ENCODE data around the gene C20orf173.

Gene C20orf173, protein sequence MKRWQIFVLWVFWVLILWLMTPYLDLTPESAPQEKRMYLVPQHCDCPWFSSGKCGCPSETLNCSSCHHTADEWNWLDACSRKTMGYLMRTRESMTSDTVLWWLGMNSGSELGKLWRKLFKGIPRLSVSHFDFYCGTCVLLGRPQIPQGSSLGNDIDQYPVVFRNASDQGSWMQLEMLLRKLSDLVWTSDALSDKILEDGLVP

DNA sequence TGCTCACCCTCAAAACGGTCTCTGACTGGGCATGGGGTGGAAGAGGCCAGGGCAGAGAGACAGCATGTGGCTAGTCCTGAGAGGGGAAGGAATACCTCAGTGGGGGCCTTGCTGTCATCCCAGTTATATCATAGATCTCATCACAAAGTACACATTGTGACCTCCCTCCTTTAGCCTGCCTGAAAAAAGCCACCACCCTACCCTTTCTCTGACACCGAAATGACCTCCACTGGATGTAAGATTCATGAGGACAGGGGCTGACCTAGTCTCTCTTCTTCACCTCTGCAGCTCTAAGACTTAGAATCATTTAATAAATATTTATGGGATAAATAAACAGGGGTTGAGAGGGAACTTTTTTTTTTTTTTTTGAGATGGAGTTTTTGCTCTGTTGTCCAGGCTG is at the start of gene C20orf173:
Gene C20orf173 (minus strand): TSS at position 101 of the 400 bp plus-strand sequence. CDS start 279 bp downstream, outside the sequence.
- TF ChIP-seq, protein P1, sequence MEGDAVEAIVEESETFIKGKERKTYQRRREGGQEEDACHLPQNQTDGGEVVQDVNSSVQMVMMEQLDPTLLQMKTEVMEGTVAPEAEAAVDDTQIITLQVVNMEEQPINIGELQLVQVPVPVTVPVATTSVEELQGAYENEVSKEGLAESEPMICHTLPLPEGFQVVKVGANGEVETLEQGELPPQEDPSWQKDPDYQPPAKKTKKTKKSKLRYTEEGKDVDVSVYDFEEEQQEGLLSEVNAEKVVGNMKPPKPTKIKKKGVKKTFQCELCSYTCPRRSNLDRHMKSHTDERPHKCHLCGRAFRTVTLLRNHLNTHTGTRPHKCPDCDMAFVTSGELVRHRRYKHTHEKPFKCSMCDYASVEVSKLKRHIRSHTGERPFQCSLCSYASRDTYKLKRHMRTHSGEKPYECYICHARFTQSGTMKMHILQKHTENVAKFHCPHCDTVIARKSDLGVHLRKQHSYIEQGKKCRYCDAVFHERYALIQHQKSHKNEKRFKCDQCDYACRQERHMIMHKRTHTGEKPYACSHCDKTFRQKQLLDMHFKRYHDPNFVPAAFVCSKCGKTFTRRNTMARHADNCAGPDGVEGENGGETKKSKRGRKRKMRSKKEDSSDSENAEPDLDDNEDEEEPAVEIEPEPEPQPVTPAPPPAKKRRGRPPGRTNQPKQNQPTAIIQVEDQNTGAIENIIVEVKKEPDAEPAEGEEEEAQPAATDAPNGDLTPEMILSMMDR (IDR thresholded peaks at IDR 0.05; ENCODE audit: unreplicated experiment in 3 of 3), result no peak
- no peak within 1 kb of the TSS for H3K4me3 Mint-ChIP-seq
- no peaks in the 10 kb centered on the region for H3K4me1 Mint-ChIP-seq
- no peaks in the 10 kb centered on the region for H3K27me3 Mint-ChIP-seq (ENCODE audit: low read depth)
- no peaks in the 10 kb centered on the region for H3K36me3 Mint-ChIP-seq (ENCODE audit: low read depth)
- H3K9me3 Mint-ChIP-seq, result no peaks in the 10 kb centered on the region
- no peak within 1 kb of the TSS for H3K27ac Mint-ChIP-seq

DNA sequence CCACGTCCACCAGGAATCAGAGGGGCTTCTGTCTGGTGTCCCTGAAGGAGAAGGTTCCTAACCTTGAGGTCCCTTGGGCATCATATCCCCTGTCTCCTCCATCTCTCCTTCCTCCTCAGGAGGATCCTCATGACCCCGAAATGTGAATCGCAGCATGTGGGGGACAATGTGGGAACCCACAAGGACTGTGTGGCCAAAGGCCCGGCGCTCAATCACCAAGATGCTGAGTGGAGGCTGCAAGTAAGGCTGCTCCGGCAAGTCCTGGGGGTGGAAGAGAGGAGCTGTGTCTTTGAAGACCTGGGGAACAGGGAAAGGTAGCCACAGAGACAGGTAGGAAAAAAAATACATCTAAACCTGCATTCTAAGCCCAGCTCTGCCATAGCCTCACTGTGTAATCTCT is 49.7 kb upstream of the C20orf173 start:
- no peak overlapping the region for H3K27ac Mint-ChIP-seq
- H3K36me3 Mint-ChIP-seq (ENCODE audit: low read depth), result peaks cover 6% of the 10 kb centered on the region
- H3K4me1 Mint-ChIP-seq, result no peaks in the 10 kb centered on the region
- no peak overlapping the region for H3K4me3 Mint-ChIP-seq
- peaks cover 3% of the 10 kb centered on the region for H3K9me3 Mint-ChIP-seq
- TF ChIP-seq, protein P1 (IDR thresholded peaks at IDR 0.05; ENCODE audit: unreplicated experiment in 3 of 3), result no peak
- H3K27me3 Mint-ChIP-seq (ENCODE audit: low read depth), result peaks cover 6% of the 10 kb centered on the region

DNA sequence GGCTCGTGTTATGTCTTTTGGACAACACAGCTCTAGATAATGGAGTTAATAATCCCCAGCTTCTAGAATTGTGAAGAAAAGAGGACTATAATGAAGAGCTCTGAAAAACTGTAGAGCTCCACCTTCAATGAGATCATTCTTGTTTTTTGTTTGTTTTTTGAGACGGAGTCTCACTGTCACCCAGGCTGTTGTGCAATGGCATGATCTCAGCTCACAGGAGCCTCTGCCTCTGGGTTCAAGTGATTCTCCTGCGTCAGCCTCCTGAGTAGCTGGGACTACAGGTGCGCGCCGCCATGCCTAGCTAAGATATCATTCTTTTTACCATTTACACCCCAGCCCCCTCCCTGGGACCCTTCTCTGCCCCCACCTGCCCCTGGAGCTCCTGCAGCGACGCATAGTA is 49.0 kb upstream of the C20orf173 start:
- no peak overlapping the region for H3K4me3 Mint-ChIP-seq
- TF ChIP-seq, protein P1 (IDR thresholded peaks at IDR 0.05; ENCODE audit: unreplicated experiment in 3 of 3), result no peak
- no peak overlapping the region for H3K27ac Mint-ChIP-seq

DNA sequence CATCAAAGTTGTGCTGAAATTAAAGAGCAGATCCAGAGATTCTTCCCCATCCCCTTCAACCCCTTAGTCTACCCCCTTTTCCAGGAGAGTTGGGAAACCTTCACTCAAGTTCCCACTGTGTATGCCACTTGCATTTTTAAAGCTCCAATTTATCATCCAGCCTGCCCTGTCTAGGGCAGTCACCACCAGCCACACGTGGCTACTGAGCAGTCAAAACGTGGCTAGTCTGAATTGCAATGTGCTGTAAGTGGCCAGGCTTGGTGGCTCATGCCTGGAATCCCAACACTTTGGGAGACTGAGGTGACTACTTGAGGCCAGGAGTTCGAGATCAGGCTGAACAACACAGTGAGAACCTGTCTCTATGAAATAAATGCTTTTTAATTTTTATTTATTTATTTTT is 47.4 kb upstream of the C20orf173 start:
- no peak overlapping the region for H3K27ac Mint-ChIP-seq
- H3K27me3 Mint-ChIP-seq (ENCODE audit: low read depth), result peaks cover 6% of the 10 kb centered on the region
- H3K36me3 Mint-ChIP-seq (ENCODE audit: low read depth), result peaks cover 15% of the 10 kb centered on the region
- H3K9me3 Mint-ChIP-seq, result peaks cover 10% of the 10 kb centered on the region
- no peaks in the 10 kb centered on the region for H3K4me1 Mint-ChIP-seq
- TF ChIP-seq, protein P1 (IDR thresholded peaks at IDR 0.05; ENCODE audit: unreplicated experiment in 3 of 3), result no peak
- no peak overlapping the region for H3K4me3 Mint-ChIP-seq

More for the DNA sequence above, 49.0 kb upstream of the C20orf173 start:
- H3K36me3 Mint-ChIP-seq (ENCODE audit: low read depth), result peaks cover 10% of the 10 kb centered on the region
- H3K27me3 Mint-ChIP-seq (ENCODE audit: low read depth), result peaks cover 6% of the 10 kb centered on the region
- H3K9me3 Mint-ChIP-seq, result peaks cover 7% of the 10 kb centered on the region
- H3K4me1 Mint-ChIP-seq, result no peaks in the 10 kb centered on the region

DNA sequence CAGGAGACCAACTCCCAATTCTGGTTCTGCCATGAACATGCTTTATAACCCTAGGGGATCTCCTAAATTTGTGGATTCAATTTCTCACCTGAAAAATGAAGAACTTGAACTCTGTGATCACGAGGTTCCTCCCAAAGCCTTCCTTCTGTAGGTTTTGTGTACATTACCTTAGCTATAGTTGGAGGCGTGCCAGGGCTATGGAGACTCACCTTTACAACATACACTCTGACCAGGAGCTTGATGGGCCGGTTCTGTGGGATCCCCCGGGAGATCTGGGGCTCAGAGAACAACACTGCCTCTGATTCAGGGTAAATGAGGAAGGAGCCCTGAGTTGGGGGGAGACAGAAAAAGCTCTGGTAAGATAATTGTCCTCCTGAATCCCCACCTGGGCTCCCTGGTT is 46.5 kb upstream of the C20orf173 start:
- Mint-ChIP-seq H3K4me3 (no peak overlapping the region), H3K4me1 (no peaks in the 10 kb centered on the region), H3K27me3 (ENCODE audit: low read depth) (peaks cover 6% of the 10 kb centered on the region), H3K27ac (no peak overlapping the region), H3K9me3 (peaks cover 10% of the 10 kb centered on the region), H3K36me3 (ENCODE audit: low read depth) (peaks cover 20% of the 10 kb centered on the region)
- TF ChIP-seq, protein P1 (IDR thresholded peaks at IDR 0.05; ENCODE audit: unreplicated experiment in 3 of 3), result no peak

DNA sequence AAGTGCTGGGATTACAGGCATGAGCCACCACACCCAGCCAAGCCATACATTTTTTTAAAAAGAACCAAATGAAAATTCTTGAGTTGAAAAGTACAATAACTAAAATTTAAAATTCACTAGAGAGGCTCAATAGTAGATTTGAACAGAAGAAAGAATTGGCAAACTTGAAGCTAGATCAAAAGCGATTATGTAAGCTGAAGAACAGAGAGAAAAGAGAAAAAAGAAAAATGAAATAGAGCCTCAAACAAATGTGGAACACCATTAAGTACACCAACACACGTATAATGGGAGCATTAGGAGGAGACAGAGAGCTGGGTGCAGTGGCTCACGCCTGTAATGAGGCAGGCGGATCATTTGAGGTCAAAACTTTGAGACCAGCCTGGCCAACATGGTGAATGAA is 43.4 kb upstream of the C20orf173 start:
- Mint-ChIP-seq H3K36me3 (ENCODE audit: low read depth) (peaks cover 20% of the 10 kb centered on the region), H3K9me3 (peaks cover 10% of the 10 kb centered on the region), H3K4me3 (no peak overlapping the region), H3K4me1 (no peaks in the 10 kb centered on the region), H3K27me3 (ENCODE audit: low read depth) (peaks cover 9% of the 10 kb centered on the region), H3K27ac (no peak overlapping the region)
- TF ChIP-seq, protein P1 (IDR thresholded peaks at IDR 0.05; ENCODE audit: unreplicated experiment in 3 of 3), result no peak
